ENCODE results near the gene SORCS2. TPM values are rescaled to one million over a fixed set of nuclear protein-coding genes. Genes with fewer than 3 reads are reported as not detected.

SORCS2 gene
- total RNA-seq, 2 experiments from 2014 or later: 0.03 TPM; not detected in 1

GRCh38 chr4:7233601-7234000, 41.3 kb downstream of the SORCS2 start:
- Histone ChIP-seq H2AFZ (ENCODE audit: low read length) (no peak overlapping the region), H3K27ac (ENCODE audit: low read depth, low read length, poor library complexity, severe bottlenecking) (no peak overlapping the region), H3K36me3 (ENCODE audit: insufficient read depth, low read length) (no peaks in the 10 kb centered on the region), H3K79me2 (ENCODE audit: insufficient read depth, low read depth, low read length) (no peaks in the 10 kb centered on the region), H3K9me2 (ENCODE audit: insufficient read depth, low read length) (no peaks in the 10 kb centered on the region), H3K4me2 (ENCODE audit: low read length) (no peak overlapping the region), H3K4me1 (ENCODE audit: insufficient read depth, low read length, poor library complexity, severe bottlenecking) (no peaks in the 10 kb centered on the region), H4K20me1 (ENCODE audit: insufficient read depth, low read length) (no peaks in the 10 kb centered on the region), H3K9me3 (ENCODE audit: low read length) (no peaks in the 10 kb centered on the region), H3K4me3 (ENCODE audit: low read depth, low read length, poor library complexity, severe bottlenecking) (no peak overlapping the region)
- no peak for TF ChIP-seq CTCF (conservative IDR thresholded peaks at IDR 0.05; ENCODE audit: low read length)
- ChIA-PET POLR2A (no interaction called here), CTCF (ENCODE audit: unreplicated experiment) (no interaction called here)
- intact Hi-C loops (cut with micrococcal nuclease; ENCODE audit: unreplicated experiment): no loop called here
- DNase-seq (ENCODE audit: low spot score): no peak
- BruUV-seq (replicated peaks): no TSS peak

GRCh38 chr4:7234355-7235029, 42.2 kb downstream of the SORCS2 start:
- no peaks in the 10 kb centered on the region for H3K9me3 ChIP-seq (ENCODE audit: low read length)
- no peak overlapping the region for H3K4me3 ChIP-seq (ENCODE audit: low read depth, low read length, poor library complexity, severe bottlenecking)
- no peak overlapping the region for H2AFZ ChIP-seq (ENCODE audit: low read length)
- H3K79me2 ChIP-seq (ENCODE audit: insufficient read depth, low read depth, low read length): no peaks in the 10 kb centered on the region
- ChIA-PET CTCF (ENCODE audit: unreplicated experiment) (no interaction called here), POLR2A (no interaction called here)
- no peak overlapping the region for H3K27ac ChIP-seq (ENCODE audit: low read depth, low read length, poor library complexity, severe bottlenecking)
- intact Hi-C loops (cut with micrococcal nuclease; ENCODE audit: unreplicated experiment): no loop called here
- no peaks in the 10 kb centered on the region for H4K20me1 ChIP-seq (ENCODE audit: insufficient read depth, low read length)
- TF ChIP-seq EZH2phosphoT487 (IDR thresholded peaks at IDR 0.05; ENCODE audit: borderline replicate concordance, low read depth, low read length) (no peak), CTCF (conservative IDR thresholded peaks at IDR 0.05; ENCODE audit: low read length) (no peak)
- BruUV-seq (replicated peaks): no TSS peak
- no peak for DNase-seq (ENCODE audit: low spot score)
- no peak overlapping the region for H3K4me2 ChIP-seq (ENCODE audit: low read length)
- H3K4me1 ChIP-seq (ENCODE audit: insufficient read depth, low read length, poor library complexity, severe bottlenecking): no peaks in the 10 kb centered on the region
- H3K9me2 ChIP-seq (ENCODE audit: insufficient read depth, low read length): no peaks in the 10 kb centered on the region
- no peaks in the 10 kb centered on the region for H3K36me3 ChIP-seq (ENCODE audit: insufficient read depth, low read length)

DNA sequence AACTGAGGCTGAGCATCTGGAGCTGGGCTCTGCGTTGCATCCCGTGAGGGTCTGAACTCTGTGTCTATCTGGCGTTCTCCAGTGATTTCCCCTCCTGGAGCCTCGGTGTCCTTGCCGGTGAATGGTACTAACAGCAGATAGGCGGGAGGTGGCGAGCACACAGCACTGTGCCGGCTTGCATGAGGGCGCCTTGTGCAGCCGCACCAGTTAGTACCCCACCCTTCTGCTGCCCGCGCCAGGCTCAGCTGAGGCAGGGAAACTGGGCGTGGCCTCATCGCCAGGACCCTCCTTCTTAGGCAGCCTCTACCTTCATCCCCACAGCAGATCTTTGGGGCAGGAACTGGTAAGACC, 42.7 kb downstream of the SORCS2 start:
- Histone ChIP-seq H3K4me2 (ENCODE audit: low read length) (no peak overlapping the region), H3K36me3 (ENCODE audit: insufficient read depth, low read length) (no peaks in the 10 kb centered on the region), H3K79me2 (ENCODE audit: insufficient read depth, low read depth, low read length) (no peaks in the 10 kb centered on the region), H2AFZ (ENCODE audit: low read length) (no peak overlapping the region), H3K27ac (ENCODE audit: low read depth, low read length, poor library complexity, severe bottlenecking) (no peak overlapping the region), H3K9me2 (ENCODE audit: insufficient read depth, low read length) (no peaks in the 10 kb centered on the region), H4K20me1 (ENCODE audit: insufficient read depth, low read length) (no peaks in the 10 kb centered on the region), H3K9me3 (ENCODE audit: low read length) (no peaks in the 10 kb centered on the region), H3K4me1 (ENCODE audit: insufficient read depth, low read length, poor library complexity, severe bottlenecking) (no peaks in the 10 kb centered on the region), H3K4me3 (ENCODE audit: low read depth, low read length, poor library complexity, severe bottlenecking) (no peak overlapping the region)
- no peak for TF ChIP-seq EZH2phosphoT487 (IDR thresholded peaks at IDR 0.05; ENCODE audit: borderline replicate concordance, low read depth, low read length)
- no peak for TF ChIP-seq CTCF (conservative IDR thresholded peaks at IDR 0.05; ENCODE audit: low read length)
- ChIA-PET CTCF (ENCODE audit: unreplicated experiment) (no interaction called here), POLR2A (no interaction called here)
- DNase-seq (ENCODE audit: low spot score): no peak
- BruUV-seq (replicated peaks): no TSS peak
- intact Hi-C loops (cut with micrococcal nuclease; ENCODE audit: unreplicated experiment): no loop called here

Measured in OCI-LY7 (cell line).